DND-41 (cell line): Measurements from ENCODE around the gene LGR6.

ENCODE experiments used
- ATAC-seq: fragments of 200-7000 bp; cut with Tn5 transposase; 3 replicates; pipeline ENCODE4 v1.9.1; 2021; ENCODE audit warnings: low read depth; ENCODE audit not compliant: insufficient read depth
- DNase-seq: peaks from one replicate; pipeline ENCODE4 v3.0.0-alpha.2; 2020
- H2AFZ ChIP-seq: 2 replicates; pipeline ENCODE4 v1.6.0; 2012; ENCODE audit warnings: low read depth, low read length
- H3K27ac ChIP-seq: 2 replicates; pipeline ENCODE4 v1.5.1; 2012; ENCODE audit warnings: low read length, inconsistent platforms
- H3K27me3 ChIP-seq: fragments of 200-600 bp; sonication (generic); 2 replicates; pipeline ENCODE4 v1.6.0; 2012; ENCODE audit warnings: low read length, mild to moderate bottlenecking, inconsistent platforms; ENCODE audit not compliant: insufficient read depth, poor library complexity
- H3K36me3 ChIP-seq: 2 replicates; pipeline ENCODE4 v1.5.1; 2012; ENCODE audit warnings: low read length, inconsistent platforms; ENCODE audit not compliant: insufficient read depth
- H3K4me1 ChIP-seq: 2 replicates; pipeline ENCODE4 v1.5.1; 2012; ENCODE audit warnings: mild to moderate bottlenecking, low read length; ENCODE audit not compliant: insufficient read depth
- H3K4me2 ChIP-seq: 2 replicates; pipeline ENCODE4 v1.6.0; 2012; ENCODE audit warnings: mild to moderate bottlenecking, moderate library complexity, low read length, inconsistent platforms; ENCODE audit not compliant: insufficient read depth
- H3K4me3 ChIP-seq, 2 experiments: fragments of 200-600 bp in 1 of 2; shearing (Covaris generic) in 1 of 2; 2 replicates each; pipeline ENCODE4 v1.5.1; 2012 to 2016; ENCODE audit warnings: inconsistent platforms in 2 of 2, low read length in 2 of 2, mild to moderate bottlenecking in 2 of 2, low read depth in 1 of 2, moderate library complexity in 1 of 2
- H3K79me2 ChIP-seq: 2 replicates; pipeline ENCODE4 v1.6.0; 2012; ENCODE audit warnings: low read length, inconsistent platforms; ENCODE audit not compliant: insufficient read depth
- H3K9ac ChIP-seq: 2 replicates; pipeline ENCODE4 v1.6.0; 2012; ENCODE audit warnings: low read depth, mild to moderate bottlenecking, inconsistent platforms, low read length, moderate library complexity
- H3K9me3 ChIP-seq: 2 replicates; pipeline ENCODE4 v1.5.1; 2012; ENCODE audit warnings: low read length, moderate library complexity, mild to moderate bottlenecking, inconsistent platforms; ENCODE audit not compliant: insufficient read depth, severe bottlenecking
- H4K20me1 ChIP-seq: 2 replicates; pipeline ENCODE4 v1.6.0; 2012; ENCODE audit warnings: low read length; ENCODE audit not compliant: insufficient read depth
- CTCF ChIP-seq: IDR thresholded peaks from 2 replicates; pipeline ENCODE4 v1.5.1; 2012; ENCODE audit warnings: borderline replicate concordance, low read length, moderate library complexity, mild to moderate bottlenecking; ENCODE audit not compliant: poor library complexity, severe bottlenecking; ENCODE audit errors: extremely low read depth
- EZH2 ChIP-seq: IDR thresholded peaks from 3 replicates; pipeline ENCODE4 v1.6.1; 2012; ENCODE audit warnings: borderline replicate concordance, low read depth, mild to moderate bottlenecking, moderate library complexity, low read length, inconsistent platforms; ENCODE audit not compliant: severe bottlenecking

The LGR6 gene

GRCh38 chr1:202289009-202289408 lies 95.4 kb downstream of the LGR6 start:
- DNase-seq, result no peak
- Histone ChIP-seq H3K4me2 (no peak overlapping the region), H2AFZ (no peak overlapping the region), H3K4me3 (no peak overlapping the region), H3K79me2 (no peaks in the 10 kb centered on the region), H4K20me1 (no peaks in the 10 kb centered on the region), H3K27ac (no peak overlapping the region), H3K9ac (no peak overlapping the region), H3K36me3 (no peaks in the 10 kb centered on the region), H3K27me3 (peaks cover 16% of the 10 kb centered on the region), H3K9me3 (no peaks in the 10 kb centered on the region), H3K4me1 (no peaks in the 10 kb centered on the region)
- ATAC-seq, result no peak
- TF ChIP-seq CTCF (no peak), EZH2 (no peak)

- Histone ChIP-seq H4K20me1 (no peaks in the 10 kb centered on the region), H3K9me3 (no peaks in the 10 kb centered on the region), H3K4me2 (no peak overlapping the region), H3K79me2 (no peaks in the 10 kb centered on the region), H3K36me3 (no peaks in the 10 kb centered on the region), H3K4me3 (no peak overlapping the region), H2AFZ (no peak overlapping the region), H3K4me1 (no peaks in the 10 kb centered on the region), H3K27ac (no peak overlapping the region), H3K9ac (no peak overlapping the region), H3K27me3 (peaks cover 18% of the 10 kb centered on the region)
- no peak for DNase-seq
- ATAC-seq, result no peak
- TF ChIP-seq EZH2, result no peak
- TF ChIP-seq CTCF, result no peak
Measured at GRCh38 chr1:202291001-202291400, 97.4 kb downstream of the LGR6 start.

GRCh38 chr1:202291961-202292712 lies 98.5 kb downstream of the LGR6 start:
- Histone ChIP-seq H4K20me1 (no peaks in the 10 kb centered on the region; the same call in 1 of the 2 replicates), H3K4me2 (no peak overlapping the region), H3K4me1 (no peaks in the 10 kb centered on the region), H3K9me3 (no peaks in the 10 kb centered on the region), H3K36me3 (no peaks in the 10 kb centered on the region), H3K27ac (no peak overlapping the region), H3K27me3 (peaks cover 18% of the 10 kb centered on the region), H3K79me2 (no peaks in the 10 kb centered on the region), H3K4me3 (no peak overlapping the region), H3K9ac (no peak overlapping the region), H2AFZ (no peak overlapping the region)
- DNase-seq (no peak), ATAC-seq (no peak)
- TF ChIP-seq EZH2 (no peak), CTCF (no peak)
